Keratinocyte (primary cell): ENCODE results near the gene RNF144B.

Experiments used
- CTCF ChIP-seq, 3 experiments: IDR thresholded peaks in 1 of 3; conservative IDR thresholded peaks in 1 of 3; optimal IDR thresholded peaks in 1 of 3; 2 replicates in 2 of 3; 3 replicates in 1 of 3; pipeline versions ENCODE3 to v1.5.1; 2011; ENCODE audit warnings: low read length in 3 of 3, mild to moderate bottlenecking in 3 of 3, moderate library complexity in 2 of 3, control low read depth in 1 of 3, inconsistent platforms in 1 of 3; ENCODE audit not compliant: insufficient read depth in 2 of 3; ENCODE audit errors: extremely low read depth in 1 of 3
- EZH2 ChIP-seq: IDR thresholded peaks from one replicate; pipeline ENCODE4 v1.6.1; 2012; ENCODE audit warnings: inconsistent platforms, mild to moderate bottlenecking, low read length, moderate library complexity

- TF ChIP-seq CTCF (optimal IDR thresholded peaks at IDR 0.05 in 1 of 3, IDR thresholded peaks at IDR 0.05 in 1 of 3, conservative IDR thresholded peaks at IDR 0.05 in 1 of 3; ENCODE audit: extremely low read depth in 1 of 3, insufficient read depth in 2 of 3, low read length in 3 of 3) (no peak), EZH2 (no peak)
These were observed 111.3 kb downstream of the RNF144B start for GRCh38 chr6:18498408-18498807.
